GM18526 (cell line): ENCODE measurements around the gene RPL29.

Source experiments
- POLR2A ChIP-seq: IDR thresholded peaks from 3 replicates; pipeline ENCODE4 v1.6.1; 2011; ENCODE audit not compliant: insufficient read length; ENCODE audit errors: extremely low read depth

The RPL29 gene

DNA sequence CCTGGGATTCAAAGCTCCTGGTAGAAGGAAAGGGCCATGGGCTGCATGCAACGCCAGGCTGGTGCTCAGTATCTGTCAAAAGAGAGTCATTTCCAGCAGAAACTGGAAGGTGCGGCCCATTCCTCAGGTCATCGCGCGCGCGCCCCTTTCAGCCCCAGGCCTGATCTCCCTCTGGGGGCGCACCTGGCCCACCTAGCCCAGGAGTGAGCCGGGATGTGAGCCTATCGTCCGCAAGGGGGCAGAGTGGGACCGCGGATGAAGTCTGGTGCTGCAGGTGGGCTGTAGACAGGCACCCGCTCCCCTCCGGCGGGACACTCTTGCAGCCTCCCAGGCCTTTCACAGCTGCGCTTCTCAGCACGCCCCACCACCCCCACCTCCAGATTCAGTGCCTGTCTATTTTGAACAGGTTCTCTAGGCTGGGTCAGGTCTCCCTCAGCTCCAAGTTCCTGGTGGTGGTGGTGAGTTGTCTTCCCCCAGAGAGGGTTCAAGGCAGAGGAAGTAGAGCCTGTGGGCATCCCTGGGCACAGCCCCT lies 5.8 kb upstream of the RPL29 start:
- TF ChIP-seq POLR2A: no peak

DNA sequence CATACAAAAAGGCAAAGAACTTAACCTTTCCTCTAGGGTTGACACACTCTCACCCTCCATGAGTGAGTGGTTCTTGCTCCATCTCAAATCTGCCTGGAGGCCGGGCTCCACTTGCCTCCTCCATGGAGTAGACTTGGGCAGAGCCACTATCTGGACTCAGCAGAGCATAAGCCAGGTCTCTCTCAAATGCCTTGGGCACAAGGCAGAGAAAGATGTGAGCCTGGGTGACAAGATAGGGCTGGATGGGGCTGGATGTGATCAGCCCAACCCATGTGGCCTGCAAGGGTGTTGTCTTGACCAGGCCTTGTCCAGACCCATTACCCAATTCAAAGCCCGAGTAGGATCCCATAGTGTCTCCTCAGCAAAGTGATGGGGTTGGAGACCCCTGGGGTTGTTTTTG lies 4.2 kb upstream of the RPL29 start:
- TF ChIP-seq POLR2A: no peak

DNA sequence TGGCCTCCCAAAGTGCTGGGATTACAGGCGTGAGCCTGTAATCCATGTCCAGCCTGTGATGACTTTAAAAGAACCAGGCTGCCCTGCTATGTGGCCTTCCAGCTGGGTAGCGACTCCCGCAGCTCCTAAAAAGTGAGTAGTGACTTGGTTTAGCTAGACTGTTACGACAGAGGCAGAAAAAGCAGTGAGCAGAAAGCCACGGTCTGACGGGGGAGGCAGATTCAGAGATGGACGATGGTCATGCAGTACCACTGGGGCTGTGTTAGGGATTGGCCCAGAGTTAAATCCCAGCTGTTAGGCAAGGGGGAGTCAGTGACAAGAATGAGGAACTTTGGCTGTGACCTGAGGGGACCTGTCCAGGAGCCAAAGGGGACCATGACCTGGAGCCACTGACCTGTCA lies 3.1 kb upstream of the RPL29 start:
- no peak for TF ChIP-seq POLR2A

DNA sequence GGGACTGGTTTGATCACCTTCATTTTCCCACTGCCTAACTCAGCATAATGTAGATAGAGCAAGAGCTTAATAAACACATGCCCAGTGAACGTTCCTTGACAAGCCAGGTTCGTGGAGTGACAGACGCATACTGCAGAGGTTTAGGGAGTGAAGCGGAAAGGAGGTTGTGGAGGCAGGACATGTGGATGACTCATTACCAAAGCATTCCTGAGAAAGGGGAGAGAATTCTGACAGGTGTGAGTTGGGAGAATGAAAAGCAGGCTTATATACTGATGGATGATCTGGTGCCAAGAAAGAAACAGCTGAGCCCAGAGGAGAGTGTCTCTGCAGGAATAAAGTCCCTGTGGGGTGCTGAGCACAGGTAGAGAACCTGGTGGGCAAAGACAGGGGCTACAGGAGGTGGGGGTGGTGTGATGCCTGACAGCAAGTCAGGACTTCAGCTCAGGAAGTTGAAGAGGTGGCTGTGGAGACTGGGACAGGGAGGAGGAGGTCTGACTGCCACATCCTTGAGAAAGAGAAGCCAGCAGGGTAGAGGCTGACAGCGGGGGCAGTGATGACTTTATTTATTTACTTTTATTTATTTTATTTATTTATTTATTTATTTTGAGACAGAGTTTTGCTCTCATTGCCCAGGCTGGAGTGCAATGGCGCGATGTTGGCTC lies 2.4 kb upstream of the RPL29 start:
- TF ChIP-seq POLR2A: no peak

DNA sequence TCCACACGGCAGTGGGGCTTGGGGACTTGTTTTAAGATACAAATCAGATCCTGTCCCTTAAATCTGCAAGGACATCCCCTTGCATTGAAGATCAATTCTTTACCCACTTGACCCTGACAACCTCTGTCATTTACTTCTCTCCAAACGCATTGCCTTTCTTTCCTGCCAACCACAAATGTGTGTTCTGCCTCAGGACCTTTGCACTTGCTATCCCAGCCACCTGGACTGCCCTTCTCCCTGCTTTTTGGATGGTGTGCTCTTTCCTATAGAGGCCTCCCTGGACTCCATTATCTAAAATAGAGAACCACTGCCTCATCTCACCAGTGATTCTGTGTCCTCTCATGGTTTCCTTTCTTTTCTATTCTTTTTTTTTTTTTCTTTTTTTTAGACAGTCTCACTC lies 1.5 kb upstream of the RPL29 start:
- TF ChIP-seq POLR2A: no peak

DNA sequence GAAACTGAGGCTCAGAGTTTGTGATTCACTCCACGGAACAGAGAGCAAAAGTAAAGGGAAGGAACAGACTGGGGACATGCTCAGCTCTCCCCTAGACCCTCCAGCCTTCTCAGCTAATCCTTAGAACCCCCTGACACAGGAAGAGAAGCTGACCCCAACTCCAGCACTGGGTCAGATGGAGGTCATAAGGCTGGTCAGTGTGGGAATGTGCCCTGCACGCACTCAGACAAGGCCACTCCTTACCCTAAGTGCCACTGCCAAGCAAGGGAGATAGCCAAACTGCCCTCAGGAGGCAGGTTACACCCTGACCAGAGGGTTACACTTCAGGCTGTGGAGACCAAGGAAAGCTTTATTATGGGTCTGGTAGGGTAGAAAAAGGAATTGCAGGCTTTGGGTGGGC lies 1.2 kb downstream of the RPL29 start:
- TF ChIP-seq POLR2A: no peak

DNA sequence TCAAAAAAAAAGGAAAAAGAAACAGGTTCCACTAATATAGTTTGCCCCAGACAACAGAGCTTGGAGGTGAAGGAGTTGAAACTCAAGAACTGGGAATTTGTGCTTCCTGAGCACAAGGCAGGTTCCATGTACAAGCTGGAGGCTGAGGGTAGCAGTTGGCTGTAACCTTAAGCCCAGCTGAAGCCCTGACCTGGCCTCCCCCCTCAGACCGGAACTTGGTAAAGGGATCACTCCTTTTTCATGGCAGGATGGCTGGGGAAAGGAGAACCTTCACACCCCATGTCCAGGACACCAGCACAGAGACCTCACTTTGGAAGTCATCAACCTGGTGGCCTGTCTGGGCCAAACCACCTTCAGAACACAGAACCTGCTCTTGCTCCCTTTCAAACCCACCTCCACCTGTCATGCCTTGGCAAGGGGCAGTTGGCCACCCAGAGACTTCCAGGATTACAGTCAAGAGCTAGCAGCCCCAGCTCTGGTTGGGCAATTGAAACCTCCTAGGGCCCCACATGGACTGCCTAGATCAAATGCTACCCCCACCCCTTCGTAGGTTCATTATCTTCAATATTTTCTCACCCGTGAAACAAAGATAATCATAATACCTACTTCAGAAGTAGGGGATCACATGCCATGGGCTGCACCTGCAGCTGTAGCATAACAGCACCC lies 3.5 kb downstream of the RPL29 start:
- TF ChIP-seq POLR2A: peak; percentile 27

DNA sequence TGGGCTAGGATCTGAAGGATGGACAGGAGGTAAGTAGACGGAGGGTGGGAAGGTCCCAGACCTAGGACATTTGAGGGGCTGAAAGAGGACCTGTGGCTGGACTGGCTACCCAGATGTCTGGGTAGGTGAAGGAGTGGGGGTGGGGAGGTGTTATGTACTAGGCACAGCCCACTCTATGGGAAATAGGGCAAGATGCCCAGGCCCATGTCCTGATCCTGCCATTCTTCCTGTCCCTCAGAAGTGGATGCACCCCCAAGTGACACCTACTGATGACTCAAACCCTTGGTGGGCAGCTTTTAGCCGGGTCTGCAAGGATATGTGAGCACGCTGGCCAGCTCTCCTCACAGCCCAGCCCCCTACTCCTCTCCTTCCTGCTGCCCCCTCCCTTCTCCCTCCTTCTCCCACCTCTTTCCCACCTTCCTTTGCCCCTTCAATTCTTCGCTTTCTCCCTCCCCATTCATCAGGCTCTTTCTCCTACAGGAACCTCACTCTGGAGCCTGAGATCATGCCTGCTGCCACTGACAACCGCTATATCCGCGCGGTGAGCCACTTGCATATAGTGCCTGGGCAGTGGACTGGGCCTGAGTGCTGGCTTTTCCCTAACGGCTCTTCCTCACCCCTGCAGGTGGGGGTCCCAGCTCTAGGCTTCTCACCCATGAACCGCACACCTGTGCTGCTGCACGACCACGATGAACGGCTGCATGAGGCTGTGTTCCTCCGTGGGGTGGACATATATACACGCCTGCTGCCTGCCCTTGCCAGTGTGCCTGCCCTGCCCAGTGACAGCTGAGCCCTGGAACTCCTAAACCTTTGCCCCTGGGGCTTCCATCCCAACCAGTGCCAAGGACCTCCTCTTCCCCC lies 7.2 kb downstream of the RPL29 start:
- no peak for TF ChIP-seq POLR2A

DNA sequence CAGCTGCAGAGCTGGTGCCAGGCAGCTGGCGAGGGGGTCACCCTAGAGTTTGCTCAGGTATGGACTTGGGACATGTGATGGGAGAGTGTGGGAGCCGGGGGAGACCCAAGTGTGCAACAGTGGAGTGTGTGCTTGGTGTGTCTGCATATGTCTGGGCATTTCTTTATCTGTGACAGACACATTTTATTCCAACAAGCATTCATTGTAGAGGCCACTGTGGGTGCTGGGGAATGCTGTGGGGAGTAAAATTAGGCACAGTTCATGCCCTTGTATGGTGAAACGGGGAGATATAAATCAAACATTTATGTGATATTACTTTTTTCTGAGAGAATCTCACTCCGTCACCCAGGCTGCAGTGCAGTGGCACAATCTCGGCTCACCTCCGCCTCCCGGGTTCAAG lies 8.1 kb downstream of the RPL29 start:
- no peak for TF ChIP-seq POLR2A

DNA sequence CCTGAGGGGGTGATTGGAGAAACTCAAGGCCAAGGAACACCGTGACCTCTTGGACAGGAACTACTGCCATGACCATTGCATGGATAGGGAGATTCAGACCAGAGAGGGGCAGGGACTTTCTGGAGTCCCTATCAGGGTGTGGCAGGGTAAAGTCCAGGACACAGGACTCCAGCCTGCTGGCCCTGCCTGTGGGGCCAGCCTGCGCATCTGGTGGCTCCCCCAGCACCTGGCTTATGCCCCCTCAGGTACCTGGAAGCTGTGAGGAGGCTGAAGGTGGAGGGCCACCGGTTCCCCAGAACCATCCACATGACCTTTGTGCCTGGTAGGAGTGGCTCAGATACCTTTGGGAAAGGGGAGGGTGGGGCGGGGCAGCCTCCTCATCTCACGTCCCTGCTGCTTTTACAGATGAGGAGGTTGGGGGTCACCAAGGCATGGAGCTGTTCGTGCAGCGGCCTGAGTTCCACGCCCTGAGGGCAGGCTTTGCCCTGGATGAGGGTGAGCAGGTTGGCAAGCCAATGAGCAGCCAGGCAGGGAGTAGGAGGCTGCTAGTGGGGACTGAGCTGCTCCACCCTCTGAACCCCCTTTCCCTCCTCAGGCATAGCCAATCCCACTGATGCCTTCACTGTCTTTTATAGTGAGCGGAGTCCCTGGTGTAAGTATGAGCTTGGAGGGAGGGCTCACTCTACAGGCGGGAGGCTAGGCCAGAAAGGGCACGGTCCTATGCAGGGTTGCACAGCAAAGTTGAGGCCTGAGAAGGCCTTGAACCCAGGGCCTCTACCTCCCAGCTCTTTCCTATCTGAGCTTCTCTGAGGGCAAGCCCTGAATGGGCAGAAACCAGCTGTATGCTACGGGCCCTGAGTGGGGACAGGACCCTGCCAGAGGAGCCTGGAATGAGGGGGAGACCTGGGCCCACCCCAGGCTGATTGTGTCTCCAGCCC lies 9.4 kb downstream of the RPL29 start:
- no peak for TF ChIP-seq POLR2A

DNA sequence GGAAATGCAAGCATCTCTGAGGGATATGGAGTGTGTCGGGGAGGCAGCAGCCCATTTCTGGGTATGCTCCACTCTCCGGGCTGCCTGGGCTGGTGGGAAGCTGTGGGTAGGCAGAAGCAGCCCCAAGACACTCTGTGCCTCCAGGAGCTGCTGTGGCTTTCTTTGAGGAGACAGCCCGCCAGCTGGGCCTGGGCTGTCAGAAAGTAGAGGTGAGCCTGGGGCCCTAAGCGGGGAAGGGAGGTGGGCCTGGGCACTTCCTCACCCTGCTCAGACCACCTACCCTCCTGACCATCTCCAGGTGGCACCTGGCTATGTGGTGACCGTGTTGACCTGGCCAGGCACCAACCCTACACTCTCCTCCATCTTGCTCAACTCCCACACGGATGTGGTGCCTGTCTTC lies 10.6 kb downstream of the RPL29 start:
- no peak for TF ChIP-seq POLR2A

DNA sequence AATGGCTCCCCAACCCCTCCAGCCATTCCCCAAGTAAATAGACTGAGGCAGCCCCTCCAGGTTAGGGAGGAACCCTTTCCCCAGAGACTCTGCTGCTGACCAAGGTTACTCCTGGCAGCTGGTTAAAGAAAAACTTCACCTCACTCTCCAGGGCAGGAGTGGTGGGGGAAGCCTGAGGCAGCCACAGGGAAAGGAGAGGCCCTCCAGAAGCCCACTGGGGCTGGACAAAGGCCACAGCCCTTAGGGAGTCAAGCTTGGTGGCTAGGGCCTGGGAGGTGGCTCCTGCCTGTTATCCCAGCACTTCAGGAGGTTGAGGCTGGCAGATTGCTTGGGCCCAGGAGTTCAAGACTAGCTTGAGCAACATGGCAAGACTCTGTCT lies 11.4 kb downstream of the RPL29 start:
- TF ChIP-seq POLR2A: no peak

DNA sequence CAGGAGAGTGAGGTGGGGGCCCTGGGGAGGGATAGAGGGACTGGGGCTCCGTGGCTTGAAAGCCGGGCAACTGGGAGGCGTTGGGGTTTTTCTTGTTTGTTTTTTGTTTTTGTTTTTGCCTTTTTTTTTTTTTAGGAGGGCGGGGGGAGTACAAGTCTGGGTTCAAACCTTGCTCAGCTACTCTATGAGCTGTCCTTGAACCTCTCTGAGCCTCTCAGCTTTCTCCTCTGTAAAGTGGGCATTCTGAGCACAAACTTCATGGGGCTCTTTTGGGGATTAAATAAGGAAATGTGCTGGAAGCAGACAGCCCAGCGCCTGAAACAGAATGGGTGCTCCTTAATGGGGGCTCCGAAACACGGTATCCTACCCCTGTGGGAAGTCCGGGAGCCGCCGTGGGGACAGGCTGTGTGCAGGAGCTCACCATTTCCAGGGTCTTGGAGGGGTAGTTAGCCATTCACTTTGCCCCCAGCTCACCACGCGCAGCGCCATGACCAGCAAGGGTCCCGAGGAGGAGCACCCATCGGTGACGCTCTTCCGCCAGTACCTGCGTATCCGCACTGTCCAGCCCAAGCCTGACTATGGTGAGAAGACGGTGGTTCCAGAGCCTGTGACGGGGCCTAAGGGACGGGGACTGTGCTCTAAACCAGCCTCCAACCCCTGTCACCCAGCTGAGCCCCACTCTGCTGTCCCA lies 12.0 kb downstream of the RPL29 start:
- TF ChIP-seq POLR2A: no peak

DNA sequence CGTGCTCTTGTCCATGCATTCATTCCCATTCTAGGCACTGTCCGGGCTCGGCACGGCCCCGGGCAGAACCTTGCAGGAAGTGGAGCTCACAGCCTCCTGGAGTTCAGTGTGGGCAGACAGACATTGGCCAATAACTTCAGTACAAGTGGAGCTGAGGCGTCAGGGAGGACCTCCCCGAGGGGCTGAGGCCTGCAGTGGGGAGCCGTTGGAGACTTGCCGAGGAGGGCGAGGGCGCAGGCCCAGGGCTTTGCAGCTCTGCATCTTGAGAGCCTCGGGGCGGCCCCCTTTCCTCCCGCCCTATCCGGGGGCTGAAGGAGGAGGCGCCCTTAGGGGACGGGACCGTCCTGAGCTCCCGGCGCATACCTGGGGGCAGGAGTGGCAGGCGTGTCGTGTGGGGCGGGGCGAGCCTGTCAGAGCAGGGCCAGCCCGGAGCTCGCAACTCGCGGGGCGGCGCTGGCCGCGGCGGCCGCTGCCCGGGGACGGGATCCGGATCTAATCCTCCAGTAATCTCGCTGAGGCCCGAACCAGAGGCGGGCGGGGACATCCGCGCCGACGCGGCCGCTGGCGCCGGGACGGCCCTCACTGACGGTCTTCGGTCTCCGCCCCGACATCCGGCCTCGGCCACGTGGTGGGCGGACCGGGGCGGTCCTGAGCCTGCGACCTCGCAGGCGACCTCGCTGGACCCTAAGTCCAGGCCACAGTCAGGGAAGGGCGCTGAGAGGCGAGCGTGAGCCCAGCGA lies 12.7 kb downstream of the RPL29 start, which contains the start of gene ACY1:
ACY1 (plus strand) TSS at position 698 of the 740 bp plus-strand sequence. CDS start 530 bp downstream, outside the sequence.
- peak; percentile 60 for TF ChIP-seq POLR2A

DNA sequence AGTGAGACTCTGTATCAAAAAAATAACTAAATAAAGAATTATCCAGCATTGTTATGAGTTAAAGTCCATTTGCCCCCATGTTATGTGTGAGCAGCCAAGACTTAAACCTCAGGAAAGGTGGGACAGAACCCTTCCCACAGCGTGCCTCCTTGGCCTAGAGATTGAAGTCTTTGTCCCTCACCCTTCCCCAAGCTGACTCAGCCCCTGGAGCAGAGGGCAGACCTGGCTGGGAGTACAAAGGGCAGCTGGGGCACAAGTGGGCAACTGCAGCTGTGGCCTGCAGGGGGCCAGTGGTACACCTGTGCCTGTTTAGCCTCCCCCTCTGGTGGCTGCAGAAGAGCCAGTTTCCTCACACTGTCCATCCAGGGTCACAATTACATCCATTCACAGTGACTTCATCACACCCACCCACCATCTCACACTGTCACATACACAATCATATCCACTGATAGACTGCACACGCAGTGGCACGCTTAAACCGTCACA lies 13.3 kb downstream of the RPL29 start:
- TF ChIP-seq POLR2A: no peak
